Caco-2 (cell line): Measurements from ENCODE around the gene NAALADL2. TPM values are rescaled to one million over a fixed set of nuclear protein-coding genes. Genes with fewer than 3 reads are reported as not detected.

Experiments
- BruUV-seq: library from RNA; stranded (reverse); fragments of 400-500 nt; replicated peaks from 2 replicates; lab custom pipeline; 2021; lab: Mats Ljungman, UMichigan
- CTCF ChIA-PET: fragments of 300-600 bp; sonication (Branson Sonifier 250); formaldehyde crosslinking; loops from one replicate; lab custom pipeline; 2022; ENCODE audit warnings: antibody characterized with exemption; lab: Charles Lee
- POLR2A ChIA-PET: fragments of 300-600 bp; sonication (Branson Sonifier 250); formaldehyde crosslinking; loops from one replicate; lab custom pipeline; 2022; ENCODE audit warnings: antibody characterized with exemption; lab: Charles Lee
- DNase-seq, 2 experiments: peaks; one replicate each; pipeline versions ENCODE4 v3.0.0 to v3.0.0-alpha.2; 2020 to 2022
- H3K27me3 ChIP-seq: replicated peaks from 2 replicates; pipeline ENCODE4 v1.6.0; 2011; ENCODE audit warnings: low read length; ENCODE audit not compliant: control insufficient read depth, insufficient read depth
- H3K36me3 ChIP-seq: 2 replicates; pipeline ENCODE4 v1.5.1; 2011; ENCODE audit warnings: low read length; ENCODE audit not compliant: control insufficient read depth, insufficient read depth
- H3K4me1 ChIP-seq: fragments of 250-450 bp; sonication (Bioruptor Pico); 2 replicates; pipeline ENCODE4 v1.5.1; 2020; ENCODE audit warnings: mild to moderate bottlenecking
- H3K4me3 ChIP-seq: 2 replicates; pipeline ENCODE4 v1.5.1; 2011; ENCODE audit warnings: low read depth, mild to moderate bottlenecking, control low read depth, low read length
- H3K9me3 ChIP-seq: fragments of 250-450 bp; sonication (Bioruptor Pico); 2 replicates; pipeline ENCODE4 v1.5.1; 2020; ENCODE audit warnings: mild to moderate bottlenecking, moderate library complexity
- H3K27ac Mint-ChIP-seq: one replicate; pipeline ENCODE4 v1.8.0; 2022; ENCODE audit warnings: mixed read lengths; ENCODE audit not compliant: unreplicated experiment
- H3K27me3 Mint-ChIP-seq: one replicate; pipeline ENCODE4 v1.8.0; 2022; ENCODE audit warnings: mixed read lengths; ENCODE audit not compliant: insufficient read depth, unreplicated experiment
- H3K36me3 Mint-ChIP-seq: one replicate; pipeline ENCODE4 v1.8.0; 2022; ENCODE audit warnings: mild to moderate bottlenecking, mixed read lengths; ENCODE audit not compliant: insufficient read depth, unreplicated experiment
- H3K4me1 Mint-ChIP-seq: one replicate; pipeline ENCODE4 v1.8.0; 2022; ENCODE audit warnings: low read depth, mixed read lengths; ENCODE audit not compliant: unreplicated experiment
- H3K4me3 Mint-ChIP-seq: one replicate; pipeline ENCODE4 v1.8.0; 2022; ENCODE audit warnings: mild to moderate bottlenecking, moderate library complexity, mixed read lengths; ENCODE audit not compliant: unreplicated experiment
- H3K9me3 Mint-ChIP-seq: one replicate; pipeline ENCODE4 v1.8.0; 2022; ENCODE audit warnings: mixed read lengths; ENCODE audit not compliant: unreplicated experiment
- intact Hi-C: fragments of 100-400 bp; cut with micrococcal nuclease; formaldehyde crosslinking; loops from one replicate; pipeline ENCODE4 v1.10.0; 2022; ENCODE audit not compliant: unreplicated experiment
- total RNA-seq: library from RNA; stranded (reverse); gene quantifications from 2 replicates; pipeline ENCODE4 v1.2.3, GENCODE V29; 2022
- TF ChIP-seq, protein P1 (sequence below), 2 experiments: fragments of 200-600 bp in 1 of 2; IDR thresholded peaks; 1 replicate in 1 of 2; 2 replicates in 1 of 2; pipeline versions ENCODE4 v1.5.1 to v1.8.0; 2011 to 2022; ENCODE audit warnings: antibody characterized with exemption in 1 of 2, control low read depth in 1 of 2, inconsistent platforms in 1 of 2, low read depth in 1 of 2, low read length in 1 of 2, mild to moderate bottlenecking in 1 of 2, moderate library complexity in 1 of 2; ENCODE audit not compliant: insufficient read depth in 1 of 2, severe bottlenecking in 1 of 2, unreplicated experiment in 1 of 2

The NAALADL2 gene
- total RNA-seq, 1 experiment from 2014 or later, result 4.4 TPM

DNA sequence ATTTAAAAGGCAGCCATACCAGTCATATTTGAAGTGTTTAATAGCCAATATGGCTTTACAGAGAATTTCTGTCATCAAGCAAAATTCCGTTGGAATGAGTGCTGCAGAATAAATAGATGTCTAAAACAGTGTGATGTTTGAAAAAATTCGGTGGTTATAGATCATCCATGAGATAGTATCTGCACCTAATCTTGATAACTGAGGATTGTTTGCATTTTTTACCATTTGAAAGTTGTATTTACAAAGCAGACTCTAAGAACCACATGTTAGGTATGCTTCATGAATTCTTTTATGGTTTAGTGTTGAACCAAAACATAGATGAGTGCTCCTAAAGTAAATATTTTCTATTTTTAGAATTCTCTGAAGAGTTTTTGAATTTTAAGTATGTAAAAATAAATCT, 476.1 kb downstream of the NAALADL2 start:
- no TSS peak for BruUV-seq
- no peak overlapping the region for H3K27ac Mint-ChIP-seq
- CTCF ChIA-PET, result no interaction called here
- H3K27me3 ChIP-seq, result no peaks in the 10 kb centered on the region
- H3K9me3 ChIP-seq, result no peaks in the 10 kb centered on the region
- no peaks in the 10 kb centered on the region for H3K36me3 Mint-ChIP-seq
- no peaks in the 10 kb centered on the region for H3K9me3 Mint-ChIP-seq
- TF ChIP-seq, protein P1, sequence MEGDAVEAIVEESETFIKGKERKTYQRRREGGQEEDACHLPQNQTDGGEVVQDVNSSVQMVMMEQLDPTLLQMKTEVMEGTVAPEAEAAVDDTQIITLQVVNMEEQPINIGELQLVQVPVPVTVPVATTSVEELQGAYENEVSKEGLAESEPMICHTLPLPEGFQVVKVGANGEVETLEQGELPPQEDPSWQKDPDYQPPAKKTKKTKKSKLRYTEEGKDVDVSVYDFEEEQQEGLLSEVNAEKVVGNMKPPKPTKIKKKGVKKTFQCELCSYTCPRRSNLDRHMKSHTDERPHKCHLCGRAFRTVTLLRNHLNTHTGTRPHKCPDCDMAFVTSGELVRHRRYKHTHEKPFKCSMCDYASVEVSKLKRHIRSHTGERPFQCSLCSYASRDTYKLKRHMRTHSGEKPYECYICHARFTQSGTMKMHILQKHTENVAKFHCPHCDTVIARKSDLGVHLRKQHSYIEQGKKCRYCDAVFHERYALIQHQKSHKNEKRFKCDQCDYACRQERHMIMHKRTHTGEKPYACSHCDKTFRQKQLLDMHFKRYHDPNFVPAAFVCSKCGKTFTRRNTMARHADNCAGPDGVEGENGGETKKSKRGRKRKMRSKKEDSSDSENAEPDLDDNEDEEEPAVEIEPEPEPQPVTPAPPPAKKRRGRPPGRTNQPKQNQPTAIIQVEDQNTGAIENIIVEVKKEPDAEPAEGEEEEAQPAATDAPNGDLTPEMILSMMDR (IDR thresholded peaks at IDR 0.05; ENCODE audit: insufficient read depth in 1 of 2, low read depth in 1 of 2, low read length in 1 of 2, severe bottlenecking in 1 of 2, unreplicated experiment in 1 of 2), result no peak
- no peaks in the 10 kb centered on the region for H3K4me1 ChIP-seq
- H3K36me3 ChIP-seq, result no peaks in the 10 kb centered on the region
- intact Hi-C loops, result no loop called here
- no peak for DNase-seq
- H3K4me1 Mint-ChIP-seq, result no peaks in the 10 kb centered on the region
- POLR2A ChIA-PET, result no interaction called here
- no peak overlapping the region for H3K4me3 Mint-ChIP-seq
- no peak overlapping the region for H3K4me3 ChIP-seq
- no peaks in the 10 kb centered on the region for H3K27me3 Mint-ChIP-seq

DNA sequence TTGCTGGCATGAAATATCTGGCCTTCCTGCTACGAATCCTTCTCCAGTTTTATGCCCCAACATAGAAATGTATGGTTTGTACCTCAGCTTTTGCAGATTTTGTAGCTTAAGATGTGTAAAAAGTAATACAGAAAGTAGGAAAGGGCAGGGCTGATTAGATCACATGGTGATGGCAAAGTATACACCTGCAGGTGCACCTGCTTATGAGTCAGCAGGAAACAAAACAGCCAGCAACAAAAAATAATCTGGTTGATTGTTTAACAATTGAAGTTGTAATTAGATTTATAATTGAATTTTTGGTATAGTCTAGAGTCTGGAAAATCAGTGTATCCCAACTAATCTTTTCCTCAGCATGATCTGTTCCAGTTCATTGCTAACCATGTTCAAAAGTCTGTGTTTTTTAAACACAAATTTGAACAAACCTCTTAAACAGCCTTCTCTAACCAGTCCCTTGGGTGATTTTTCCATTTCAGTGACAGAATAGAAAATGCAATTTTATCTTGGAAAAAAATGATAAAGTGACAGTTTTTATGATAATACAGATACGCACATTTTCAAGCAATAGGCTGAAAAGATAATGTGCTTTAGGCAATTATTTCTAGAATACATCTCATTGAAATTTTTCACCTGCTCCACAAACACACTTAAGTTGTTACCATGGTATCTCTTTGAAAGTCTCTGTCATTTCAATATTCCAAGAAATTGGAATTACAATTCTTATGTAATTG, 477.4 kb downstream of the NAALADL2 start:
- no peaks in the 10 kb centered on the region for H3K9me3 Mint-ChIP-seq
- Histone ChIP-seq H3K9me3 (no peaks in the 10 kb centered on the region), H3K27me3 (no peaks in the 10 kb centered on the region), H3K4me3 (no peak overlapping the region), H3K36me3 (no peaks in the 10 kb centered on the region), H3K4me1 (no peaks in the 10 kb centered on the region)
- CTCF ChIA-PET, result no interaction called here
- POLR2A ChIA-PET, result no interaction called here
- no peaks in the 10 kb centered on the region for H3K27me3 Mint-ChIP-seq
- DNase-seq, result no peak
- H3K4me3 Mint-ChIP-seq, result no peak overlapping the region
- intact Hi-C loops, result no loop called here
- no peaks in the 10 kb centered on the region for H3K4me1 Mint-ChIP-seq
- BruUV-seq, result no TSS peak
- H3K27ac Mint-ChIP-seq, result no peak overlapping the region
- no peaks in the 10 kb centered on the region for H3K36me3 Mint-ChIP-seq
- TF ChIP-seq, protein P1 (IDR thresholded peaks at IDR 0.05; ENCODE audit: insufficient read depth in 1 of 2, low read depth in 1 of 2, low read length in 1 of 2, severe bottlenecking in 1 of 2, unreplicated experiment in 1 of 2), result no peak

DNA sequence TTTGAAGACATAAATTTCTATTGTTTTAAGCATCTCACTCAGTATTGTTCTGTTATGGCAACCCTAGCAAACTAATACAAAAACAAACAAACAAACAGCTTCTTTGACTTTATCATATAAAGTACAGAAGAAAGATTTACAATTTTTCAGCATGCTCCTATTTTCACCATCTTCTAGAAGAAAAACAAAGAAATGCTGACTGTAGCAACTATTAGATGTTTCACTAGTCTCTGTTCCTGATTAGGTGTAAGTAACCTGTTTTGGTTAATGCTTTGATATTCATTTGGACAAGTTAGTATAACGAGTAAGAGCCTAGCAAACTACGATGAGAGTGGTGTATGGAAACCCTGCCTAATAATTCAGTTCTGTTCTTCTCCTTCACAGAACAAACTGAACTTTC, 478.5 kb downstream of the NAALADL2 start:
- ChIA-PET CTCF (no interaction called here), POLR2A (no interaction called here)
- Histone ChIP-seq H3K4me3 (no peak overlapping the region), H3K4me1 (no peaks in the 10 kb centered on the region), H3K36me3 (no peaks in the 10 kb centered on the region), H3K9me3 (no peaks in the 10 kb centered on the region), H3K27me3 (no peaks in the 10 kb centered on the region)
- no peaks in the 10 kb centered on the region for H3K4me1 Mint-ChIP-seq
- TF ChIP-seq, protein P1 (IDR thresholded peaks at IDR 0.05; ENCODE audit: insufficient read depth in 1 of 2, low read depth in 1 of 2, low read length in 1 of 2, severe bottlenecking in 1 of 2, unreplicated experiment in 1 of 2), result no peak
- H3K9me3 Mint-ChIP-seq, result no peaks in the 10 kb centered on the region
- H3K36me3 Mint-ChIP-seq, result no peaks in the 10 kb centered on the region
- no peak overlapping the region for H3K27ac Mint-ChIP-seq
- no peak for DNase-seq
- no peaks in the 10 kb centered on the region for H3K27me3 Mint-ChIP-seq
- H3K4me3 Mint-ChIP-seq, result no peak overlapping the region
- intact Hi-C loops, result no loop called here
- no TSS peak for BruUV-seq
